Ovary (tissue), 9 donors: Measurements from ENCODE around the gene GGTA1. TPM values are rescaled to one million over a fixed set of nuclear protein-coding genes. Genes with fewer than 3 reads are reported as not detected.

Source experiments
- DNase-seq, 5 donors: peaks; one replicate each; pipeline ENCODE4 v3.0.0-alpha.2; 2019 to 2020
- H3K27ac ChIP-seq, 2 donors: fragments of 200-600 bp; one replicate each; pipeline versions ENCODE4 v1.5.1 to v1.8.0; 2019 to 2022
- H3K27me3 ChIP-seq: fragments of 200-600 bp; one replicate; pipeline ENCODE4 v1.8.0; 2022
- H3K36me3 ChIP-seq: fragments of 200-600 bp; sonication (generic); one replicate; pipeline ENCODE4 v1.5.1; 2019
- H3K4me1 ChIP-seq: one replicate; pipeline ENCODE4 v1.8.1; 2013; ENCODE audit warnings: mild to moderate bottlenecking, moderate library complexity; ENCODE audit not compliant: insufficient read depth
- H3K4me3 ChIP-seq: fragments of 200-600 bp; sonication (generic); one replicate; pipeline ENCODE4 v1.5.1; 2017
- H3K9me3 ChIP-seq, 2 donors: fragments of 200-600 bp in 1 of 2; sonication (generic) in 1 of 2; one replicate each; pipeline versions ENCODE4 v1.5.1 to v1.8.1; 2013 to 2019; ENCODE audit warnings: mild to moderate bottlenecking in 1 of 2, moderate library complexity in 1 of 2
- EP300 ChIP-seq: sonication (generic); formaldehyde crosslinking; IDR thresholded peaks from one replicate; pipeline ENCODE4 v1.6.1; 2017; ENCODE audit warnings: antibody characterized with exemption
- POLR2A ChIP-seq: fragments of 450-650 bp; IDR thresholded peaks from one replicate; pipeline ENCODE4 v1.6.1; 2017; ENCODE audit warnings: antibody characterized with exemption, mild to moderate bottlenecking, moderate library complexity
- WGBS, 3 donors: extraction: QIAGEN DNeasy Blood & Tissue Kit in 1 of 3; methylation state at CpG; one replicate each; pipeline versions ENCODE4 v1.1.5 to v1.1.7; 2013 to 2017; 5-methylcytosine and 5-hydroxymethylcytosine counted together
- intact Hi-C, 4 donors: fragments of 100-400 bp; cut with DNase I; formaldehyde crosslinking; loops; one replicate each; pipeline versions ENCODE4 v1.11.0 to v1.15.1; 2022 to 2023
- polyA plus RNA-seq, 2 donors: library from polyadenylated mRNA; stranded (reverse); fragments of 200-250 nt in 1 of 2; fragments of 350-450 nt in 1 of 2; fragmentation: Illumina TruSeq in 1 of 2; extraction: RNeasy Lipid Tissue Mini Kit (QIAGEN cat#74804) in 1 of 2; gene quantifications; one replicate each; pipeline ENCODE4 v1.2.3, GENCODE V29; 2013 to 2014
- total RNA-seq, 7 donors: library from RNA; depleted of rRNA in 2 of 7; stranded (reverse); fragments of >200 nt in 2 of 7; fragmentation: NEBNext Ultra II Directional in 3 of 7; extraction: Animal tissue kit (Norgen Biotek cat#: 25700) in 3 of 7; gene quantifications; one replicate each; pipeline versions ENCODE4 v1.1.0 to v1.2.4, GENCODE V29; 2016 to 2023
- TF ChIP-seq, protein P1 (sequence below), 3 donors: fragments of 450-650 bp in 2 of 3; fragments of 200-600 bp in 1 of 3; IDR thresholded peaks; one replicate each; pipeline versions ENCODE4 v1.5.1 to v1.8.0; 2016 to 2022; ENCODE audit warnings: antibody characterized with exemption in 3 of 3, mild to moderate bottlenecking in 1 of 3
- donor health status: DM: no; HTN: no; CAD: no; lungs with moderate emphysema.
- donor health status: DM: no; HTN: no; CAD: no.
- donor health status: Bipolar disorder and iron deficiency.
- donor health status: DM: yes; HTN: yes; CAD: no.
- donor health status: DM: no; HTN: no; CAD: no.
- donor health status: DM: yes; HTN: yes; CAD: no.

Gene GGTA1
- total and polyA plus RNA-seq, 9 donors = 0.38 to 33.1 (median 2.4) TPM

DNA sequence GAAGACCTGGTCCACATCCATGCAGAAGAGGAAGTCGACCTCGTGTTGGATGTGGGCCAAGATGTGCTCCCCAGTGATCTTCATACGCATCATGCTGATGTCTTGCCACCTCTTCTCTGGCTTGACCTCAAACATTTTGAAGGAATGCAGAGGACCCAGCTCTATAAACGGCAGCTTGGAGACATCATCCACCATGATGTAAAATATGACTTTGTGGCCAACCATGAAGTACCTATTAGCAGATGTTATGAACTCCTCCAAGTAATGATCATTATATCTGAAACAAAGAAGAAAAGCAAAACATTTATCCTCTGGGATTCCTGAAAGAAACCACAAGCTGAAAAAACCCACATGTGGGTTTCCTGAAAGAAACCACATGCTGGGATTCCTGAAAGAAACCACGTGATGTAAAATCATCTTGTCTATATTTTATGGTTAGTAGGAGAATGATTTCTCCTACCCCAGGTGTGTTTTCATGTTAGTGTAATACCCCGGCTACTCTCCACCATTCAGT lies 52.3 kb downstream of the GGTA1 start:
- TF ChIP-seq POLR2A = no peak
- TF ChIP-seq, protein P1, sequence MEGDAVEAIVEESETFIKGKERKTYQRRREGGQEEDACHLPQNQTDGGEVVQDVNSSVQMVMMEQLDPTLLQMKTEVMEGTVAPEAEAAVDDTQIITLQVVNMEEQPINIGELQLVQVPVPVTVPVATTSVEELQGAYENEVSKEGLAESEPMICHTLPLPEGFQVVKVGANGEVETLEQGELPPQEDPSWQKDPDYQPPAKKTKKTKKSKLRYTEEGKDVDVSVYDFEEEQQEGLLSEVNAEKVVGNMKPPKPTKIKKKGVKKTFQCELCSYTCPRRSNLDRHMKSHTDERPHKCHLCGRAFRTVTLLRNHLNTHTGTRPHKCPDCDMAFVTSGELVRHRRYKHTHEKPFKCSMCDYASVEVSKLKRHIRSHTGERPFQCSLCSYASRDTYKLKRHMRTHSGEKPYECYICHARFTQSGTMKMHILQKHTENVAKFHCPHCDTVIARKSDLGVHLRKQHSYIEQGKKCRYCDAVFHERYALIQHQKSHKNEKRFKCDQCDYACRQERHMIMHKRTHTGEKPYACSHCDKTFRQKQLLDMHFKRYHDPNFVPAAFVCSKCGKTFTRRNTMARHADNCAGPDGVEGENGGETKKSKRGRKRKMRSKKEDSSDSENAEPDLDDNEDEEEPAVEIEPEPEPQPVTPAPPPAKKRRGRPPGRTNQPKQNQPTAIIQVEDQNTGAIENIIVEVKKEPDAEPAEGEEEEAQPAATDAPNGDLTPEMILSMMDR (IDR thresholded peaks at IDR 0.05) = no peak
- TF ChIP-seq EP300 = no peak
- Histone ChIP-seq H3K36me3 (no peaks in the 10 kb centered on the region), H3K4me3 (no peak overlapping the region), H3K9me3 (no peaks in the 10 kb centered on the region), H3K27ac (no peak overlapping the region), H3K4me1 (no peaks in the 10 kb centered on the region), H3K27me3 (no peaks in the 10 kb centered on the region)
- 43 to 45% (median 44%) methylated on average over 6 of the region's 6 CpGs for WGBS, 3 donors
- intact Hi-C loops = no loop called here
- DNase-seq = no peak

DNA sequence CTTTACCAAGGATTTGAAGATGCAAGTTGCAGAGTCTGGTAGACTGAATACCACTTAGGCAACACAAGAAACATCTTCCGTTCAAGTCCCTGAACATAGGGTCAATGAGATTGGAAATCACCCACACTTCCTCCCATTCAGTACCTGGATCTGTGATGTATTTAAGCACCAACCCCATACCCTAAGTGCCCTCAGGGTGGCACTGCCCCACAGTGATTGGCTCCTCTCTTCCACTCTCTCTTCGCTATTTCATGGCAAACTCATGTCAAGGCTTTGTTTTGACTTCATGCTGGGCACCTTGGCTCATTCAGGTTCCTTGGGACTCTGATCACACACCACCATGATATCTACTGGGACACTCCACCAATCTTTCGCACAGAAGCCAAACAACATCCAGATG lies 53.7 kb downstream of the GGTA1 start:
- H3K27me3 ChIP-seq = no peaks in the 10 kb centered on the region
- intact Hi-C loops = no loop called here
- DNase-seq = no peak
- H3K4me1 ChIP-seq = peaks cover 2% of the 10 kb centered on the region
- H3K9me3 ChIP-seq = no peaks in the 10 kb centered on the region
- 96 to 100% (median 99%) methylated on average over 3 of the region's 3 CpGs for WGBS, 3 donors
- no peak overlapping the region for H3K27ac ChIP-seq
- no peak overlapping the region for H3K4me3 ChIP-seq
- TF ChIP-seq, protein P1 (IDR thresholded peaks at IDR 0.05) = no peak
- TF ChIP-seq EP300 (no peak), POLR2A (no peak)
- H3K36me3 ChIP-seq = no peaks in the 10 kb centered on the region

DNA sequence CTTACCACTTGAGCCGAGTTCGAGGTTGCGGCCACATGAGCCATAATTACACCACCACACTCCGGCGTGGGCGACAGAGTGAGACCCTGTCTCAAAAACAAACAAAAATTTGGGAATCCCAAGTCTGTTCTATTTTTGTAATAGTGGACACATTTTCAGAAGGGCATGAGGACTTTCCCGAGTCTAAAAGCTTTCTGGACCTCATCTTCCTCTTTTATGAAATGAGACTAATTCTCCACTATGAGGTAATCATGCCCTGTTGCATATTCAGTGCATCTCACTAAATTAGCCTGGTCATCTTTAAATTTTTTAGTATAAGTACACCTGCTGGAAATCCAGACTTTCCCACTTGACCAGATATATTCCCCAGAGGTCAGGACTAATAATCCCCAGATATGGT lies 55.7 kb downstream of the GGTA1 start:
- H3K4me1 ChIP-seq = peaks cover 2% of the 10 kb centered on the region
- TF ChIP-seq EP300 = no peak
- TF ChIP-seq POLR2A = no peak
- TF ChIP-seq, protein P1 (IDR thresholded peaks at IDR 0.05) = no peak
- no peaks in the 10 kb centered on the region for H3K27me3 ChIP-seq
- WGBS, 3 donors = 78 to 96% (median 81%) methylated on average over 7 of the region's 7 CpGs
- no peaks in the 10 kb centered on the region for H3K9me3 ChIP-seq
- no peak overlapping the region for H3K4me3 ChIP-seq
- no peak overlapping the region for H3K27ac ChIP-seq
- intact Hi-C loops = no loop called here
- DNase-seq = no peak
- H3K36me3 ChIP-seq = no peaks in the 10 kb centered on the region

DNA sequence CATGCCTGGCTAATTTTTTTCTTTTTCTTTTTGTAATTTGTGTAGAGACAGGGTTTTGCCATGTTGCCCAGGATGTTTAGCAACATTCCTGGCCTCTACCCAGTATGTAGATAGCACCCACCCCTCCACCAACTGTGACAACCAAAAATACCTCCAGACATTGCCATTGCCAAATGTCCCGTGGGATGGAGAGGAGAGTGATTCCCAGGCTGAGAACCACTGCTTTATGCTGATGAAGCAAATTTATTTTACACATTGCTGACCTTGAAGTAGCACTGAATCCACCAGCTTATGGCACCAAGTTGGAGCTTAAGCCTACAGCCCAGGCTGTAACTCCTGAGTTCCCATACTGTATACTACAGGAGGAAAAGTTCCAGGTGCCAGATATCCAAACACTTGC lies 58.5 kb downstream of the GGTA1 start:
- TF ChIP-seq, protein P1 (IDR thresholded peaks at IDR 0.05) = no peak
- TF ChIP-seq POLR2A = no peak
- no peak for TF ChIP-seq EP300
- no peaks in the 10 kb centered on the region for H3K9me3 ChIP-seq
- no peaks in the 10 kb centered on the region for H3K27me3 ChIP-seq
- intact Hi-C loops = loop anchor here in 1 of 4 donors (2.0 kb wide), 1 partner anchor 34 kb away; no protein-coding TSS in a partner anchor
- no peak for DNase-seq
- no peaks in the 10 kb centered on the region for H3K36me3 ChIP-seq
- H3K27ac ChIP-seq = no peak overlapping the region
- WGBS, 3 donors = 29 to 32% (median 29%) methylated on average over 1 of the region's 1 CpG
- no peak overlapping the region for H3K4me3 ChIP-seq
- peaks cover 2% of the 10 kb centered on the region for H3K4me1 ChIP-seq
